ES-I3 (cell line): ENCODE results near the gene CDX1.

Experiments used
- H3K36me3 ChIP-seq: 2 replicates; pipeline ENCODE4 v1.6.1; 2013; ENCODE audit warnings: mild to moderate bottlenecking, low read length, control low read depth, moderate library complexity; ENCODE audit not compliant: insufficient read depth
- H3K4me1 ChIP-seq: 2 replicates; pipeline ENCODE4 v1.6.1; 2013; ENCODE audit warnings: mild to moderate bottlenecking, control low read depth, low read length; ENCODE audit not compliant: insufficient read depth
- H3K9ac ChIP-seq: 2 replicates; pipeline ENCODE4 v1.6.1; 2013; ENCODE audit warnings: low read depth, mild to moderate bottlenecking, low read length, moderate library complexity
- H3K9me3 ChIP-seq: 2 replicates; pipeline ENCODE4 v1.6.1; 2013; ENCODE audit warnings: mild to moderate bottlenecking, low read length, moderate library complexity; ENCODE audit not compliant: control insufficient read depth, insufficient read depth

CDX1 gene

DNA sequence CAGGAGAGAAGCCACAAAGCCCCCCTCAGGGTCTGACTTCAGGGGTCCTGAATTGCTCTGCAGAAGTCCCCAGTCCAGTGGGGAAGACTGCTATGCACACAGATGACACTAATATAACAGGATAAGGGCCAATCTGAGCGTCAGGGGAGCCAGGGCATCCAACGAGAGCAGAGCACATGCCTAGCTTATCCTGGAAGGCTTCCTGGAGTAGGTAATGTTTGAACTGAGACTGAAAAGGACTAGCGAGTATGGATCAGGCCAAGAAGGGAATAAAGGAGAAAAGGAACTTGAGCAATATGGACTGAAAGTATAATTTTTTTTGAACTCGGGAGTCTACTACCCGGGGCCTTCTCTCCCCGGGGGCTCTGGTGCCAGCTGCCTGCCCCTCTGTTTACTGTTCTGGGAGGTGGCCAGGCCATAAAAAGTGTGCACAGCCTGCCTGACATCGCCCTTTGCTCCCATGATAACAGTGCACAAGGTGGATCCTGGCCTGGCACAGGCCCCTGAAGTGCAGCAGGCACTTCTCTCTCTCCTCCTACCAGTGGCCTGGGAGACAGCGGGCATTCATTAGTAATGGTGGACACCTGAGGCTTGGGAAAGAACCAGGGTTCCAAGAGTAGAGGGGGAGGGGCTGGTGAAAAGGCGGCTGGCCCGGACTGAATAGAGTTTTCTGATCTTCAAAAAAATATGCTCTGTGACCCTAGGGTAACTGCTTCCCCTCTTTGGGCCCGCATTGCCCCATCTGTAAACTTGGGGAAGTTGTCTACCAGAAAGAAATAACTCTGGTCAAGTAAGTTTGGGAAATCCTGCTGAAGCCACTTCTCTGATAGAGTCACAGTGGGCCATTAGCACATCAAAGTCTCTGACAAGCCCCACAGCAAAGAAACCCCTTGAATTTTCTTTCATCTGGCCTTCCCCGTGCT, 18.7 kb downstream of the CDX1 start:
- H3K9me3 ChIP-seq, result no peaks in the 10 kb centered on the region
- H3K36me3 ChIP-seq, result no peaks in the 10 kb centered on the region
- H3K4me1 ChIP-seq, result peaks cover 16% of the 10 kb centered on the region
- no peak overlapping the region for H3K9ac ChIP-seq

DNA sequence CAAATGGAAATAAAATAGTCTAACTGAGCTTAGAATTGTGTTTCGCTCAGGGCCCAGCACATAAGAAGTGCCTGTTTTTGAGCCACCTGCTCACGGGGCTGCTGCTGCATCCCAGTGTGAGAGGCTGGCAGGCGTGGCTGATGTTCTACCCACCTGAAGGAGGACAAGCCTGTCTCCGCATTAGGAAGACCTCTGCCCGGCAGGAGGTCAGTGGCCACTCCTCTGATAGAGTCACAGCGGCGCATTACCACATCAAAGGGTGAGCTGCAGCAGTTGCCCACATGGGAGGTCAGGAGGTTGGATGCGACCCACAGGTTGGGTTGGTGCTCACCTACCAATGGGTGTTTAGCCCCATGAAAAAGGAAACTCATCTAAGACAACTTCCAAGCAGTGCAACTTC, 19.6 kb downstream of the CDX1 start:
- Histone ChIP-seq H3K36me3 (no peaks in the 10 kb centered on the region), H3K4me1 (peaks cover 16% of the 10 kb centered on the region), H3K9ac (no peak overlapping the region), H3K9me3 (no peaks in the 10 kb centered on the region)

- Histone ChIP-seq H3K9me3 (no peaks in the 10 kb centered on the region), H3K9ac (no peak overlapping the region), H3K36me3 (no peaks in the 10 kb centered on the region), H3K4me1 (peaks cover 19% of the 10 kb centered on the region)
These were observed 20.3 kb downstream of the CDX1 start for GRCh38 chr5:150186897-150187296.

- H3K36me3 ChIP-seq, result no peaks in the 10 kb centered on the region
- H3K4me1 ChIP-seq, result peaks cover 22% of the 10 kb centered on the region
- H3K9me3 ChIP-seq, result no peaks in the 10 kb centered on the region
- H3K9ac ChIP-seq, result no peak overlapping the region
These were observed 21.7 kb downstream of the CDX1 start for GRCh38 chr5:150188146-150188842.

DNA sequence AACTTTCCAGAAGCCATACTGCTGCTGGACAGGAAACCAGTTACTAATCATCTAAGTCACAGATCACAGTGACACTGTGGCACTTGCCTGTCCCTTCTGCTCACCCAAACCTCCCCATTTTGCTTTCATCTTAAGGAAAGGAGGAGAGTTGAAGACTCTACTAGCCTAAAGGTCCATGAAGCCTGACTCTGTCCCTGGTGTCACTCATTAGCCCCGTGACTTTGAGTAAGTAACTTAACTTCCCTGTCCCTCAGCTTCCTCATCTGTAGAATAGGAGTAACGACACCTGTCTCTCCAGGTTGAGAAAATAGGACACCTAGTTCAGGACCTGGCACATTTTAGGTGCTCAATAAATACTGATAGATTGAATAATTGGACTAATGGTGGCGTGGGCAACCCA, 22.7 kb downstream of the CDX1 start:
- no peaks in the 10 kb centered on the region for H3K36me3 ChIP-seq

DNA sequence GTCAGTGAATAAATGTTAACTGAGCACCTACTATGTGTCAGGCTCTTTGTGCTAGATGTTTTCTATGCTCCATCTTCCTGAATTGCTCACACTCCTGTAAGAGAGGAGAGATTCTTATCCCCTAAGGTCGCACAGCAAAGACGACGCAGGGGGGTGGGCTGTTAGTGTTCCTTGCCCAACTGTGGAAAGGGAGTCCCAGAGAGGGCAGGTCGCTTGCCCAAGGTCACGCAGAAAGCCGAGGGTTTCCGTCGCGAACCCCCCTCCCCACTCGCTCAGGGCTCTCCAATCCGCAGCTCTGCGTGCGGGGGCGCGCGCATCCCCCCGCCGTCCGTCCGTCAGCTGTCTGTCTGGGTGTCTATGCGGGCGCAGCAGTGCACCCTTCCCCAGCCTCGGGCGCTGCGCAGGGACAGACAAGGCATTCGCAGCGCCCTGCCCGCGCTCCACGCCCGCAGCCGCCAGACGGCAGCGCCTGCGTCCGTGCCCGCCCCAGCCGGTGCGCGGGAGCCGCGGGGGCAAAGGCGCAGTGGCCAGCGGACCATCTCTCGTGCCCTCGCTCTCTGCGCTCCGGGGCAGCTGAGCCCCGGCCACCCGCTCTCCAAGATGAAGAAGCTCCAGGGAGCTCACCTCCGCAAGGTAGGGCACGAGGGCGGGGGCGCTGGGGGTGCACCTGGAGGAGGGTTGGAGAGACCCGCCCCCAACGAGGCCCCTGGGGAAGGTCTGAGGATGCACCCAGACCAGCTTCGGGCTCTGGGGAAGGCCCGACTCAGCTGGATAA, 23.3 kb downstream of the CDX1 start, which contains the start of gene SLC6A7:
Gene SLC6A7 (plus strand): TSS at position 335 of the 775 bp plus-strand sequence. CDS start 266 bp downstream, at position 601.
- peaks cover 22% of the 10 kb centered on the region for H3K4me1 ChIP-seq
- no peaks in the 10 kb centered on the region for H3K9me3 ChIP-seq
- no peaks in the 10 kb centered on the region for H3K36me3 ChIP-seq
- H3K9ac ChIP-seq, result peak within 1 kb of the TSS; percentile 47; the same call in 1 of the 2 replicates

More for the DNA sequence above, 22.7 kb downstream of the CDX1 start:
- Histone ChIP-seq H3K9me3 (no peaks in the 10 kb centered on the region), H3K4me1 (peaks cover 22% of the 10 kb centered on the region), H3K9ac (no peak overlapping the region)

DNA sequence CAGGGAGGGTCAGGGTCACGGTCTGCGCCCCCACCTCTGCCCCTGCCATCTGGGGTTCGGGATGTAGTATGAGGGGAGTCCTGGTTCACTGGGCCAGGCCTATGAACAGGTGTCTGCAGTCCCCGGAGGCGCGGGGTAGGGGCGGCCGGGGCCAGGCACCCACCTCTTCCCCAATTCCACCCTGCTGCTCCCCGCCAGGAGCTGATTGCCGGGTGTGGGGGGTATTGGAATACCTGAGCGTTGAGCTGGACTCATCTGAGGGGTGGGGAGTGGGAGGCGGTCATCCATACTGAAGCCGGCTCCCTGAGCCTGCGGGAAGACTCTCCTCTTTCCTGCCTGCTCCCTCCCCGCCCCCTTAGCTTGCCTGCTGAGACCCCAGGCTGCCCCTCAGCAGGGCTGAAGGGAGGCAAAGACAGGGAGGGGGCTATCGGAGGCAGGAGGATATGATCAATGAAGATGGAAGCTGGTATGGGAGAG, 24.0 kb downstream of the CDX1 start:
- H3K36me3 ChIP-seq, result no peaks in the 10 kb centered on the region
- no peaks in the 10 kb centered on the region for H3K9me3 ChIP-seq
- H3K4me1 ChIP-seq, result peaks cover 18% of the 10 kb centered on the region
- peak overlapping the region; percentile 47; the same call in 1 of the 2 replicates for H3K9ac ChIP-seq

GRCh38 chr5:150190987-150191386, 24.4 kb downstream of the CDX1 start:
- Histone ChIP-seq H3K9me3 (no peaks in the 10 kb centered on the region), H3K36me3 (no peaks in the 10 kb centered on the region), H3K9ac (no peak overlapping the region; the same call in 1 of the 2 replicates), H3K4me1 (peaks cover 14% of the 10 kb centered on the region; the same call in 1 of the 2 replicates)

- Histone ChIP-seq H3K36me3 (no peaks in the 10 kb centered on the region), H3K4me1 (peaks cover 6% of the 10 kb centered on the region; the same call in 1 of the 2 replicates), H3K9ac (no peak overlapping the region), H3K9me3 (no peaks in the 10 kb centered on the region)
These were observed 25.9 kb downstream of the CDX1 start for GRCh38 chr5:150192462-150192861.

- Histone ChIP-seq H3K9ac (no peak overlapping the region), H3K36me3 (no peaks in the 10 kb centered on the region), H3K4me1 (peaks cover 6% of the 10 kb centered on the region; the same call in 1 of the 2 replicates), H3K9me3 (no peaks in the 10 kb centered on the region)
These were observed 29.3 kb downstream of the CDX1 start for GRCh38 chr5:150195736-150196485.

DNA sequence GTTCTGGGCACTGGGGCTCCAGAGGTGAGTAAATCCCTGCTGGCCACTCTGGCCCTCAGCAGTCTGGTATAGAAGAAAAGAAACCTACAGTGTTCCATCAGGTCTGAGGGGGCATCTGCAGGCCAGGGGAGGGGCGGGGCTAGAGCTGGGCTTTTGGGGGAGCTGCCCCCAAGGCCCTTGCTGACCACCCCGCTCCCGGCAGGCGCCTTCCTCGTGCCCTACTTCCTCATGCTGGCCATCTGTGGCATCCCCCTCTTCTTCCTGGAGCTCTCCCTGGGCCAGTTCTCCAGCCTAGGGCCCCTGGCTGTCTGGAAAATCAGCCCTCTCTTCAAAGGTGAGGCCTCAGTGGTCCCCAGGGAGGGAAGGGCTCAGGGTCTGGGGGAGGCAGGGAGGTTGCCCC, 29.9 kb downstream of the CDX1 start:
- Histone ChIP-seq H3K9me3 (no peaks in the 10 kb centered on the region), H3K4me1 (peaks cover 6% of the 10 kb centered on the region; the same call in 1 of the 2 replicates), H3K36me3 (no peaks in the 10 kb centered on the region), H3K9ac (no peak overlapping the region)

GRCh38 chr5:150196986-150197385, 30.4 kb downstream of the CDX1 start:
- Histone ChIP-seq H3K4me1 (peaks cover 2% of the 10 kb centered on the region; the same call in 1 of the 2 replicates), H3K9me3 (no peaks in the 10 kb centered on the region), H3K9ac (no peak overlapping the region), H3K36me3 (no peaks in the 10 kb centered on the region)

DNA sequence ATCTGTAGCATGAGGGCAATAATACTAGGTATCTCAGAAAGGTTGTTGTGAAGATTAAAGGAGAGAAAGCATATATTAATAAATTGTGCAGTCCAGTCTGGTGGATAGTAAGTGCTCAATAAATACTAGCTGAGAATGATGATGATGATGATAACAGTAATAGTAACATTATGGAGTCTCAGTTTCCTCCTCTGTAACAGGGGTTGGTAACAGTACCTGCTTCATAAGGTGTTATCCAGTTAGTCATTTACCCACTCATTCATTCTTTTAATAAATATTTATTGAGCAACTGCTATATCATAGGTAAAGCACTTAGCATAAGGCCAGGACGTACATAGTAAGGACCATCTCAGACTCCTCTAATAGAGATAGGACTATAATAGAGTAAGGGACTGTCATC, 30.9 kb downstream of the CDX1 start:
- Histone ChIP-seq H3K4me1 (no peaks in the 10 kb centered on the region), H3K9ac (no peak overlapping the region), H3K9me3 (no peaks in the 10 kb centered on the region), H3K36me3 (no peaks in the 10 kb centered on the region)
